HTR-8/SVneo (cell line): ENCODE results near the gene ARHGAP22.
A peak's percentile ranks its signal among the peaks of the same experiment; 100 is the strongest.

Source experiments
- DNase-seq: peaks from one replicate; pipeline ENCODE4 v3.0.0; 2011; ENCODE audit warnings: low spot score, mixed read lengths; ENCODE audit not compliant: insufficient read length
- FAIRE-seq: peaks from 2 replicates; lab custom pipeline; 2011; peaks lifted over from hg19 to GRCh38; lab: Jason Lieb, UNC

Gene ARHGAP22

DNA sequence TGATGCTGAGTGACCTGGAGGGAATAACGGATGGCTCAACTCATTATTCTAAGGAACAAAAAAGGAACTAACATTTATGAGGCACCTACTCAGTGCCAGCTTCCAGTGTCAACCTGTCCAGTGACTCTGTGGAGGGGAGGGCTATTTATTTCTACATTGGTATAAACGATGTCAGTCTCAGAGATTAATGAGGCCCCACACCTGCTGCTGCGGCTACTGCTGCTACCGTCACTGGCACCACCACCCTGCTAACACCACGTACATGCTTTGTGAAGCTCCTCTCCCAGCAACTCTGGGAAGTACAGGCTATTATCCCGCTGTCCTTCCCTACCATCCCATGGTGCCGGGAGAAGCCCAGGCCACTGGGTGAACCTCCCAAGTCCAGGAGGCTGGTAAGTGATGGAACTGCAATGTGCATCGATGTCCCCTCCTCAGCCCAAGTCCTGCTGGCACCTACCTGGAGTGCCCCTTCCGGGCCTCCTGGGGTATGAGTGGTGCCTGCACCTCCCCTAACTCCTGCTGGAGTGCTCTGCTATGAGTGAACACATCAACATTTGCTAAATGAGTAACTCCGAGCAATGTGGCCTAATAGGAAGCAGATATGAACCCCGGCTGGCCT, 101.5 kb downstream of the ARHGAP22 start:
- no peak for FAIRE-seq

DNA sequence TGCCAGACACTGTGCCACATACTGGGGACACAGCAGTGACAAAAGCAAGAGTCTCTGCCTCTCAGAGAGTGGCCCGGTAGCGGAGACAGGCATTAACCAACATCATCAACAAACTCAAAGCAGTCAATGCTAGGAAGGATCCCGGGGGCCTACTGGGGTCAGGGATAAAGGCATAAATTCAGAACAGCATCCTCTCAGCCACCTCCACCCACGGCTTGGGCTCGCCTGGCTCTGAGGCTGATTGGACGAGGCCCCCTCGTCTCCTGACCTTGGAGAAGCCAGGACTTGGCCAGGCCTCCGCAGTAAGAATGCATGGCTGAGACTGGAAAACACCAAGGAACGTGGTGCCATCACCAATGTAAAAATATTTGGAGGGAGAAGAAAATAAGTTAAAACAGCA, 102.1 kb downstream of the ARHGAP22 start:
- DNase-seq = no peak
- no peak for FAIRE-seq

More for the DNA sequence above, 101.5 kb downstream of the ARHGAP22 start:
- no peak for DNase-seq

DNA sequence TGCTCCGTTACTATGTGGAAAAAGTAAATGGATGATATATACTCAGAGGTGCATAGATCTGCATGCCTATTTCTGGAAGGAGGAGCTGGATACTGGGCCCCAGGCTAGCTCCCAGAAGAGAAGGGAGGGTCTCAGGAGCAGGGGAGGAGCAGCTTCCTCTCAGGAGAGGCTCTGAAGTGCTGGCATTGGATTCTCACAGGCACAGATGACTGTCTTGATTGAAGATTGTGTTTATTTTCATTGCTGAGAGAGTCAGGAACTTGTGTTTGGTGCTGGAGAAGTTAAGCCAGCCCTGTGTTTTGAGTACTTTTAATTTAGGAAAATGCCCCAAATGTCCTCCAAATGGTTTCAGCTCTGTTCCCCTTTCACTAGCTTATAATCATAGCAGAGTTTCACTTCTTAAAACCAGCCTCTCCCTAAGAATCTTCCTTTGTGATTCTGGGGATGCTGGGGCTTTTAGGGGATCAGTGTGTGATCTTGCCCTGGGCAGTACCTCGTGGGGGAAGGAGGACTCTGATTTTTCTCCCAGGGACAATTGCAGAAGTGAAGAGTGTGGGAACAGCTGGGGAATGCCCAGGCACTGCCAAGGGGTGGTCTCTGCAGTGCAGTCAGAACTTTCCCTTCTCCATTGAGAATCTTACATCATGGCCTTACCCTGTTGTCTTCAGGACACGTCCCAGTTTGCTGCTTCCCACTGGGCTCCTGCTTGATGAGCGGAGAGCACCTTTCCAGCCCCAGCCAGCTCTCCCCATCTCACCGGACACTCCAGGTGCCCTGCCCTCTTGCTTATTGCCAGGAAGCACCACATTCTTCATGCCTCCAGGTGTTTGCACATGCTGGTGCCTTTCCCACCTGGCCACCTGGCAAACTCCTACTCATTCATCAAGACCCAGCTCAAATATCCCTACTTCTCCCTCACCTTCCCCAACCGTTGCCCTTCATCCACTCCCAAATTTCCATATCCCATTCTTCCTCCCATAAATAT, 102.8 kb downstream of the ARHGAP22 start:
- no peak for FAIRE-seq
- DNase-seq = no peak

DNA sequence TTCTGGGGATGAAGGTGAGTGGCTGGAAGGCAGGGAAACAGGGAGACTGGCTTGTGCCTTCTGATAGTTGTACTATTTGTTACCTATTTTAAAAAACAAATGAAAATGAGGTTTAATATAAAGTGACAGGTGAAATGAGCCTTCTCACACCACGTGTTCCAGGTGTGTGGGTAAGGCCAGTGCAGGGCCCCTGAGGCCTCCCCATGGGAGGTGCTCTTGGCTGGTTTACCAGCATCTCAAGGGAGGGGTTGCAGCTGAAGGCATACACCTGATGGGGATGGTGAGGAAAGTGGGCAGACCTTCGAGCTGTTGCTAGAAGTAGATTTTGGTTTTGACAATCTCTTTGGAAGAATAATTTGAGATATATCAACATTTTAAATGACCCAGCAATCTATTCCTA, 103.6 kb downstream of the ARHGAP22 start:
- no peak for DNase-seq
- no peak for FAIRE-seq

DNA sequence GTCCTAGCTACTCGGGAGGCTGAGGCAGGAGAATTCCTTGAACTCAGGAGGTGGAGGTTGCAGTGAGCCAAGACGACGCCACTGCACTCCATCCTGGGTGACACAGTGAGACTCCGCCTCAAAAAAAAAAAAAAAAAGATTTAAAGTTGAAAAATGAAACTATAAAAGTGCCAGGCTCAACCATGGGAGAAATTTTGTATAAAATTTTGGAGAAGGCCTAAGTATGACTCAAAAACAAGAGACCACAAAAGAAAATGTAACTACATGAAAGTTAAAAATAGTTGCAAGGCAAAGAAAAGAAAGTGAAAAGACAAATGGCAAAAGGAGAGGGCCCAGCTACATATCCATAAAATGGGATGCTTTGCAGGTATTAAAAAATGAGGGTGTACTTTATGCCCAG, 104.1 kb downstream of the ARHGAP22 start:
- DNase-seq (no peak), FAIRE-seq (no peak)

DNA sequence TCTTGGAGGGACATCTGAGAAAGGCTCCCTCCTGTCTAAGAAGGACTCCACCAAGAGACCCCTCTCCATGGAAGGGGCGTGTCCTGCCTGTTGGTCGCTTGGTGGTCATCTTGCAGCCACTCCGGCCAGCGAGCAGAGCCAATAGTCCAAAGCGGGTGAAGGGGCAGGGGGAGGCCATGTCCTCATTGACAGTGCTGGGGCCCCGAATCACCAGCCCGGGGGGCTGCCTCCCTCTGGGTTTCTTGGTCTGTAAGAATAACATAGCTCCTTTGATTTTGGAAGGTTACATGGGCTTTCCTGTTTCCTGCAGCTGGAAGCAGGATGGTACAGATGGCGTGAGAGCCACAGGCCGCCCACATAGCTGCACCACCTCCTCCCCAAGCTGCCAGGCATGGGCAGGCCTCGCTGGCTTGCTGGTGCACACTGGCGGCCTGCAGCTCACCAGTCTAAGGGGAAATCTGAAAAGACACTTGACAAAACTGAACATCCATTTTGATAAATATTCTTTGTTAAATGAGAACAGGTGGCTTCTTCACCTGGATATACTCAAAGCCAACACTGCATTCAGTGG, 105.8 kb downstream of the ARHGAP22 start:
- FAIRE-seq = no peak
- no peak for DNase-seq

DNA sequence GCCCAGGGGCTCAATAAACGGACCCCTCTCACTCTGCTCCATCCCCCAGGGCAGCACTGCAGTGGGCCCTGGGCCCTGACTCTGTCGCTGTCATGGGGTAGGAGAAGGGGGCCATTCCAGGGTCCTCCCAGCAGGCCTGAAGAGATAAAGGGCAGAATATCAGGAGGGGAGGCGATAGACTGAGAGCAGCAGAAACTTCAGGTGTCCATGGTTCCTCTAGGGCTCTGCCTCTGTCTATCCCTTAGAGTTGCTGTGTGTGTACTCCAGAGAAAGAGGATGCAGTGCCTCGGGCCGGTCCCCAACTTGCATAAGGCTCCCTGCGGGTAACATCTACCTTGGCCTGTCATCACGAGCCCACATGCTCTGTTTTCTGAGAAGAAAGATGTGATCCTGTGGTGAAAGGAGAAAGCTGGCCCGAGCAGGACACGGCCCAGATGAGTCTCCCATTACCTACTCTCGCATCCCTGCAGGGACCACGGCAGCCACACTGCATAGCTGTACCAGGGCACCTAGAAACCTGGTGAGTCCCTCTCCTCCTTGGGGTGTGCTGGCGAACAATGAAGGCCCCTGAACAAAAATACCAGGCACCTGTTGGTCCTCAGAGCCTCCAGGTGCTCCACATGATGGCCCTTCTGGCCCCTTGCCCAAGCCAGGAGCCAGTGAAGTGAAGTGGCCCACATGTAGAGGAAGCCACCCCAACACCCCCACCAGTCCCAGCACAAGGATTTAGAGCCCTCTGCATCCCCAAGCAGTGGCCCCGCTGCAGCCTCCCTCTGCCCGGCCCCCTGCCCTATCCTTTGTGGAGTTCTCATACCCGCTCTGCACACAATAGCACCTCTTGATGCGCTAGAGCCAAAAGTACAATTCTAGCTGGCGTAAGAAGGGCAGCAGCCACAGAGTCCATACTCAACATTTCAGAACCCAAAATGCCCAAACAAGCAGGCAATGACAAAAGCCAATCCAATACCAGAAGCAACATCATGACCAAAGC, 106.8 kb downstream of the ARHGAP22 start:
- FAIRE-seq = no peak

DNA sequence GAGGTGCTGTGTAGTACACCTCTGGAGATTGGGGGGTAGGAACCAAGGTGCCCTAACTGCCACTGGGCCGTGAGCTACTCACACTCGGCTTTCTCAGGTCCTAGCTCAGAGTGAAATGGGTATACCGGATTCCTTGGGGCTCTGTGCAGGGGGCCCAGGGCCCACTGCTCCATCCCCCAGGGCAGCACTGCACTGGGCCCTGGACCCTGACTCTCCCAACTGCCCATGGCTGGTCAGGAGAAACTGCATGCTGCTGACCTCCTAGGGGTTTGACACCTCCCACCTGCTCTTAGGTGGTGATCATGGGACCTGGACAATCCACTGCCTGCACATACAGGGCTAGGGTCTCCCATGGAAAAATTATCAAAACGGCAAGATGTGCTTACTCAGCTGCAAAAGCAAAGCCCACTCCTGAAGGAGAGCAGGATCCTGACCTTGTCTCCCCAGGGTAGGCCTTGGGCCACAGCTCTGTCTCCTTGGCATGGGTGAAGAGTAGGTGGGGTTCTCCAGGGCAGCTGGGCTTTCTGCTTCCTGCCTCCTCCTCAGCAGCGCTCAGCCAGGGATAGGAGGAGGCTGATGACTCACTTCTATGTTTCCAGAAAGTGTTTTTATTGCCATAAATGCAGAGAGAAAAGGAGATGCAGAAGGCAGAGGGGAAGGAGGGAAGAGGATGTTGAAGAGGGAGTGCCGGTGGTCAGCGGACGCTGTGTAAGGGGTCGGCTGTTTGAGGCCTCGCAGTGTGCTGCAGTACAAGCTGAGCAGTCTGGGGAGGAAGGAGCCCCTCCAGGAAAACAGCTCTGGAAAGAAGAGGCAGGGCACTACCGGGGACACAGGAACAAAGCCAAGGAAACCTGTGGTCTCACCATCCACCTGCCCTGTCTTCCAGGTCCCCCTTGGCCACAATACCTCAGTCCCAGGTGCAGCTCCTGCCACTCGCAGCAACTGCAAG, 107.8 kb downstream of the ARHGAP22 start:
- DNase-seq (peak; percentile 71), FAIRE-seq (peak; percentile 51)

More for the DNA sequence above, 106.8 kb downstream of the ARHGAP22 start:
- DNase-seq = no peak

DNA sequence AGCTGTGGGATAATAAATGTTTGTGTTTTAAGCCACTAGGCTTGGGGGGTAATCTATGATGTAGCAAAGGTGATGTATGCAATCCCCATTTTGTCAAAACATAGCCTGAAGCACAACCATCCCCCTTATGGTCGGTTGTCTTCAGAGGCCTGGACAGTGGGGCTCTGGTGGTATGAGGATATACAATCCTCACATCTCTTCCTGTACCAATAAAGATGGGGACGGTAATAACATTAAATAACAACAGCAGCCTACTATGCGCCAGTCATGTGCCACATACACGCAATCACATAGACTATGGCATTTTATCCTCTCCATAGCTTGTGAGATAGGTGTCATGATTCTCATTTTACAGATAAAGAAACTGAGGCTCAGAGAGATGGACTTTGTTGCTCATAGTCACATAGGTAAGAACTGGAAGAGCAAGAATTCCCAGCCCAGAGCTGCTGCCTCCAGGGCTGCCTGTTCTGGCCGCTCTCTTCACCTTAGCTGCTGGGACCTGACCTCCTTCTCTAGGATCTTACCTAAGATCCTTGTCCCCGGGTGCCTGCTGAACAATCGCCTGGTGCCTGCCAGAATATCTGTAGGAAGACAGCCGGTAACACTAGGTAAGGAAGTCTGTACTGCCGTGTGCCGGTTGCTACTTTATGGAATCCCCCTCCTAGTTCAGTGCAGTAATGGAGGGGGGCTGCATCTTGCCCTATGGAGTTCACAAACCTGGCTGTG, 108.6 kb downstream of the ARHGAP22 start:
- FAIRE-seq = no peak
- DNase-seq = no peak

DNA sequence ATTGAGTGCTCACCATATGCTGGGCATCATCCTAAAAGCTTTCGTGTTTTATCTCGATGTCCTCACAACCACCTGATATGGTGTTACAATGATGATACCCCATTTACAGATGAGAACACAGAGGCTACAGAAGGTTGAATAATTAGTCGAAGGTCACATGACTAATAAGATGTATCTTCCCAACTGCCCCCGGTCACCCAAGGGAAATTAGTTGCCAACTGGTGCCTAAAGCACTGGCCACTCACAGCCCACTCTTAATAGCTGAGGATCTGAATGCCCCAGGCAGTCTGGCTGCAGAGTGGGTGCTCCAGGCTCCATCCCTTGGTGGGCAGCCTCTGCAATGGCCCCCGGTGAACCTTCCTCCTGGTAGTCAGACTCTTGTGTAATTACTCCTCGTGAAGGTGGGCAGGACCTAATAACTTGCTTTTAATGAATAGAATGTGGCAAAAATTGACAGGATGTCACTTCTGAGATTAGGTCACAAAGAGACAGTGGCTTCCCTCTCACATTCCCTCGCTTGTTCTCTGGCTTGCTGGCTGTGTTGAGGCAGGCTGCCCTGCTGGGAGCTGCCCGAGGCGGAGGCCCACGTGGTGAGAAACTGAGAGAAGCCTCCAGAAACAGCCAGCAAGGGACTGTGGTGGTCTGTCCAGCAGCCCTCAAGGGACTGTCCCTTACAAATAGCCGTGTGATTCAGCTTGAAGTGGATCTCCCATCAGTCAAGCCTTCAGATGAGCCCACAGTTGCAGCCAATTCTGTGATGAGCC, 109.4 kb downstream of the ARHGAP22 start:
- FAIRE-seq = no peak
- no peak for DNase-seq

DNA sequence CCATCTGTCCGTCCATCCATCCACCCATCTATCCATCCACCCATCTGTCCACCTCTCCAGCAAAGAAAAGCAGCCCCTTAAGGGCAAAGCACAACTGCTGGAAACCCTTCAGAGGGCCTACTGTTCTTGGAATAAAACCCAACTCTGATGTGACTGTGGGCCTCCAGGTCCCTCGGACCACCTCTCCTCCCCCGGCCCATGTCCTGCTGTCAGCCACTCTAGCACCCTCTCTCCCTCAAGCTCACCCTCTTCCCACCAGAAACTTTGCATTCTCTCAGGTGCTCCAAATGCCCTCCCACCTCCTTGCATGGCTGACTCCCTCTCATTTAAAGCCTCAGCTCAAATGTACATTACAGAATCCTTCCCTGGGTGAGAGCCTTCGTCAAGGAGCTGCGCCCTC, 110.3 kb downstream of the ARHGAP22 start:
- DNase-seq = no peak
- FAIRE-seq = no peak

DNA sequence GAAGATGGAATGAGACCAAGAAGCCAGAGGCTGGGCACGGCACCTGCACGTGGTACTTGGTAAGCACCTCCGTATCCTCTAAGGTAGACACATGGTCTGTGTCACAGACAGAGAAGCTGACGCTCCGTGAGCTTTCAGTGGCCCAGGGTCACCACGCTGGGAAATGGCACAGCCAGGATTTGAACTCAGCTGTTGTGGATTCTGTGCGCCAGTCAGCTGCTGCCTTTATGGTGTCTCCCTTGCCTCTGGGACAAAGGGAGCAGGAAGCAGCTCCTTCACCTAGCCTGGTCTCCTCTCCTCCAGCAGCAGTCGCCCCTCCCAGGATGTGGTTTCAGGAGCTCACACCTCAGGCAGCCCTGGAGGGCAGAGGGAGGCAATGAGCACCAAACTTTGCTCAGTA, 110.8 kb downstream of the ARHGAP22 start:
- FAIRE-seq = no peak
- no peak for DNase-seq

DNA sequence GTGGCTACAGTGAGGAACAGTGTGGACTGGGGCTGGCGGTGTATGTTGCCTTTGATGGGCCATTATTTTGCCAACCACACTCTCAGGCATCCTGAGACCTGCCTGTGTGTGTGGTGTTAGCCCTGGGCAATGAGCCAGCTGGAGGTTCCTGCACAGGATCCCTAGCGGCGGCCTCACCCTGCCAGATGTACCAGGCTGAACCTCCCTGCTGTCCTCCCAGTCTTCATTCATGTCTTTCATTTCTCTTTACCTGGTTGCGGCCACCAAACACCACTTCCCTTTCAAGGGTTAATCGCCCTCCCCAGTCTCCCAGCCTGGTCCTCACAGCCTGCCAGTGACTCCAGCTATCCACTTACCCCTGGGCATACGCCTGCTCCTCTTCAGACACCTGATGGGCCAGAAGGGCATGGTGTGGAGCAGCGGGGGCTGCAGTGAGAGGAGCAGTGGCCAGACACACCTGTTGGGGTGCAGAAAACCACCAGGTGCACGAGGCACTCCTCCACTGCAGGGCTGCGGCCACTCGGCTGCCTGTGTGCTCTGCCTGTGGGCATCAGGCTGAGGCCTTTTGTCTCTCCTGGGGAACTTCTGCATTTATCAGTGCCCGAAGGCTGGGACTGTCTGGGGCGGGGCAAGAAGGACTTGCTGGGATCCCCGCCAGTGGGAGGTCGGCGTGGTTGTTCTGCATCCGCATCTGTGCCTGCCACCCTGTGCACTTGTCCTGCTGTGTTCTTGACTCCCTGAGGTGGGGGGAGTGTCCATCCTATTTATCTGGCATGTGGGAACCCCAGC, 111.6 kb downstream of the ARHGAP22 start:
- no peak for FAIRE-seq
- no peak for DNase-seq

DNA sequence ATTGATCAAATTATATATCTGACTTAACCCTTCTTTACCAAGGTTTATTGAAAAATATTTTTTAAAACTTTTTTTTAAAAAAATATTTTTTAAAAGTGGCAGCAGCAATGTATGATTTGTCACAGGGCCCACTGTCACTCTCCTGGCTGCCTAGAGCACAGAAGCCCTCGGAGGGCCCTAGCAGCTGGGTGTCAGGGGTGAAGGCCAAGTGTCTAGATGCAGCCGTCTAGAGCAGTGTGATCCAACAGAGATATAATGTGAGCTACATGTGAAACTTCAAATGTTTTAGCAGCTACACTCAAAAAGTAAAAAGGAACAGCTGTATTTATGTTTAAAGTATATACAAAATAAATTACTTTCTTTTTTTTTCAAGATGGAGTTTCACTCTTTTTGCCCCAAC, 112.7 kb downstream of the ARHGAP22 start:
- FAIRE-seq = no peak
- no peak for DNase-seq

DNA sequence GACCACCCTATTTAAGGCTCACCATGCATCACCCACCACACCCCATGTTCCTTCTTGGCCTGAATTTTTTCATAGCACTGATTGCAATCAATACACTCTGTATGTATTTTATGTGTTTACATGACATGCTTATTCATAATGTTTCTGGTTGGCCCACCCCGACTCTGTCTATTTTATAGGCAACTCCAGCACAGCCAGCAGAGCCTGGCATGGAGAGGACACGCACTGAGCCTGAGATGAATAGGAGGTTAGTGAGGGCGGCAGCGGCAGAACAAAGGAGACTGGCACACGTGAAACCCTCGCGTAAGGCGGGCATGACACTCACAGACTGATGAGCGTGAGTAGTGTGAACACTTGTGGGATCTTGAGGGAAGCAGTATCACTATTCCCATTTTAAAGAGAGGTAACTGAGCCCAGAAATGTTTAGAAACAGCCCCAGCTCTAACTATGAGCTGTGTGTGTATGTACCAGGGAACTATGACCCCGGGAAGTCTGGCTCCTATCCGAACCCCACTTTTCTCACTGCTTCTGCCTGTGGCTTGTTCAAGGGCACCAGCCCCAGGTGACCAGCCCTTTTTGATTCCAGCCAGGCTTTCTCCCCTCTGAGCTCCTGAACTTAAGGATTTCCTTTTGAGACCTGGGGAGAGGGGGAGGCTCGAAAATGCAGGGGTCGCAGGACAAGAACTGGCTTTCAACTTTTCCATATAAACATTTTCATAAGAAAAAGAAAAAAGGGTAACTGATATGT, 113.3 kb downstream of the ARHGAP22 start:
- DNase-seq (no peak), FAIRE-seq (no peak)

DNA sequence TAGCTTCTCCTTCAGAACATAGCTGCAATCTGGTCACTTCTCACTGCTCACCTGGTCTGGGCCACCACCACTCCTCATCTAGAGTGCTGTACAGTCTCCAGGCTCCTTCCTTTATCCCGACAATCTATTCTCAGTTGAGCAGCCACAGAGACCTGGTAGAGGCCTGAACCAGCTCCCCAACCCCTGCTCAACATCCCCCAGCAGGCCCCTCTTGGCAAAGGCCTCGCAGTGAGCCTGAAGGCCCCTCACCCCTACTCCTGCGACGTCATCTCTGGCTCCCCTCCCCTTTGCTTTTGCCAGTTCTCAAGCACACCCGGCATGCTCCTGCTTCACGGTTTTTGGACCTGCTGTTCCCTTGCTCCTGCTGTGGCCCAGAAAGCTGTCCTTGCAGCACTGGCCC, 113.9 kb downstream of the ARHGAP22 start:
- no peak for DNase-seq
- FAIRE-seq = no peak
